BJ (cell line): ENCODE results near the gene PHACTR1. TPM values are rescaled to one million over a fixed set of nuclear protein-coding genes. Genes with fewer than 3 reads are reported as not detected.

Source experiments
- CTCF ChIA-PET: fragments of 350-600 bp; formaldehyde crosslinking; extraction: SDS; loops from one replicate; lab custom pipeline; 2021; ENCODE audit warnings: antibody characterized with exemption, inconsistent platforms; lab: Yijun Ruan, JAX
- POLR2A ChIA-PET: fragments of 300-600 bp; sonication (Branson Sonifier 250); formaldehyde crosslinking; extraction: SDS; loops from one replicate; lab custom pipeline; 2021; ENCODE audit warnings: antibody characterized with exemption; lab: Charles Lee
- DNase-seq: peaks from one replicate; pipeline ENCODE4 v3.0.0-alpha.2; 2011; ENCODE audit warnings: low read depth
- H3K27me3 ChIP-seq: 2 replicates; pipeline ENCODE4 v1.6.0; 2011; ENCODE audit warnings: low read length; ENCODE audit not compliant: control insufficient read depth, insufficient read depth
- H3K36me3 ChIP-seq: 2 replicates; pipeline ENCODE4 v1.5.1; 2011; ENCODE audit warnings: low read length; ENCODE audit not compliant: control insufficient read depth, insufficient read depth
- H3K4me3 ChIP-seq: 2 replicates; pipeline ENCODE4 v1.5.1; 2011; ENCODE audit warnings: low read depth, mild to moderate bottlenecking, control low read depth, low read length
- polyA plus RNA-seq: library from polyadenylated mRNA; depleted of rRNA; stranded (reverse); fragments of >200 nt; gene quantifications from 2 replicates; pipeline ENCODE4 v1.2.3, GENCODE V29; 2011
- TF ChIP-seq, protein P1 (sequence below): IDR thresholded peaks from 2 replicates; pipeline ENCODE4 v1.5.1; 2011; ENCODE audit warnings: low read depth, mild to moderate bottlenecking, control low read depth, inconsistent platforms, low read length, moderate library complexity; ENCODE audit not compliant: insufficient read depth

PHACTR1 gene
- polyA plus RNA-seq, 1 experiment = 0.40 TPM

DNA sequence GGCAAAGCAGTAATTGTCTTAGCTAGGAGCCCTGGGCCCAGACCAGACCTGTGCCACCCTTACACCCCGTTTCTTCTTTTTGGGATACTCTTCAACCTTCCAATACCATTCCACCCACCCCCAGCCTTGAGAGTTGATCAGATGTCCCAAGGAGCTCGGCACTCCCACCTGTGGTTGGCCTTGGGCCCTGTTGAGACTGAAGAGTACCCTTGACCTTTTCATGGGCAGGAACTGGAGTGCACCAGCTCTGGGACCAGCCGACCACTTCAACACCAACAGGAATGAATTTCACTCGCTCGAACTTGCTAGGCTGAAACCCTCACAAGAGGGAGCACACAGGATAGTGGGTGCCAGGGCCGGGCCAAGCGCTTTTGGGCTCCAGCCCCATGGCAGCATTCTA is 273.6 kb downstream of the PHACTR1 start:
- TF ChIP-seq, protein P1, sequence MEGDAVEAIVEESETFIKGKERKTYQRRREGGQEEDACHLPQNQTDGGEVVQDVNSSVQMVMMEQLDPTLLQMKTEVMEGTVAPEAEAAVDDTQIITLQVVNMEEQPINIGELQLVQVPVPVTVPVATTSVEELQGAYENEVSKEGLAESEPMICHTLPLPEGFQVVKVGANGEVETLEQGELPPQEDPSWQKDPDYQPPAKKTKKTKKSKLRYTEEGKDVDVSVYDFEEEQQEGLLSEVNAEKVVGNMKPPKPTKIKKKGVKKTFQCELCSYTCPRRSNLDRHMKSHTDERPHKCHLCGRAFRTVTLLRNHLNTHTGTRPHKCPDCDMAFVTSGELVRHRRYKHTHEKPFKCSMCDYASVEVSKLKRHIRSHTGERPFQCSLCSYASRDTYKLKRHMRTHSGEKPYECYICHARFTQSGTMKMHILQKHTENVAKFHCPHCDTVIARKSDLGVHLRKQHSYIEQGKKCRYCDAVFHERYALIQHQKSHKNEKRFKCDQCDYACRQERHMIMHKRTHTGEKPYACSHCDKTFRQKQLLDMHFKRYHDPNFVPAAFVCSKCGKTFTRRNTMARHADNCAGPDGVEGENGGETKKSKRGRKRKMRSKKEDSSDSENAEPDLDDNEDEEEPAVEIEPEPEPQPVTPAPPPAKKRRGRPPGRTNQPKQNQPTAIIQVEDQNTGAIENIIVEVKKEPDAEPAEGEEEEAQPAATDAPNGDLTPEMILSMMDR = no peak
- no peak for DNase-seq
- POLR2A ChIA-PET = no interaction called here
- H3K4me3 ChIP-seq = no peak overlapping the region
- CTCF ChIA-PET = interaction anchor here (0.5 to 1.4 kb wide), 3 partner anchors 21 to 255 kb away, joined by 3 to 4 read pairs (median 3); no protein-coding TSS in a partner anchor
- H3K36me3 ChIP-seq = no peaks in the 10 kb centered on the region
- no peaks in the 10 kb centered on the region for H3K27me3 ChIP-seq

DNA sequence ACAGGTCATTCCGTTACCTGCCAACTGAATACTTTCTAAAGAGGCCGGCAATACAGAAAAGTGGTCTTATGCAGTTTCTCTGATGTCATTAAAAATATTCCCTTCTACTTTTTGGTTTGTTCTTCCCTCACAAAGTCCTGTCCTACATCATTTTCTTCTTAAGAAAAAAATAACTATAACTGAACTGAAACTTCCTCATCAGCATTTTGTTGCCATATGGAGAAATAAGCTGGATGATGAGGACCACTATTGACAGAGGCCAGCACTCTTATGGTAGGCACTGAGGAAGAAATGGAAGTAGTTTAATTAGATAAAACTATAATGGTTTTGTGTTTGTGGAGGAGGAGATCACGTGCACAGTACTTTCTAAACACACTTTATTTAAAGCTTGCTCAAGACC is 274.9 kb downstream of the PHACTR1 start:
- POLR2A ChIA-PET = no interaction called here

DNA sequence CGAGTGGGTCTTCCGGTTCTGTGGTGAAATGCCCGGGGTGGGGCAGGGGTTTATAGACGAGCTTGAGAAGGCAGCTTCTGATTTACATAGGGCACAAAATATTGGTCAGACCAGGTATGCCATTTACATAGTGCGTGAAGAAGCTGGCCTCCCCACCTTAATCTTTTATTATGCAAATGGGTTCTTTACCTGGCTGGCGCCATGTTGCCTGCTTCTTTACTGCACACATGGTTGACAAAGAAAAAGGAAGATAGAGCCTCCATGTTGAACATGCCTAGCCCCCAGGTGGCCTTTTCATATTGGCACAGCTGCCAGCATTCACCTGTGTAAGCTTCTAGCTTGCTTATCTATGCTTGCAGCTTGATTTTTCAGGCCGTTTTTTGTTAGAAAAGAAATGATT is 276.2 kb downstream of the PHACTR1 start:
- POLR2A ChIA-PET = no interaction called here
- no peak for DNase-seq
- CTCF ChIA-PET = interaction anchor here (0.5 to 0.6 kb wide), 2 partner anchors 81 to 126 kb away, joined by 3 to 4 read pairs; no protein-coding TSS in a partner anchor

More for the DNA sequence above, 274.9 kb downstream of the PHACTR1 start:
- TF ChIP-seq, protein P1 = no peak
- no peak for DNase-seq
- no peaks in the 10 kb centered on the region for H3K36me3 ChIP-seq
- H3K27me3 ChIP-seq = no peaks in the 10 kb centered on the region
- CTCF ChIA-PET = interaction anchor here (1.0 kb wide), 1 partner anchor 33 kb away, joined by 3 read pairs; no protein-coding TSS in a partner anchor
- H3K4me3 ChIP-seq = no peak overlapping the region

DNA sequence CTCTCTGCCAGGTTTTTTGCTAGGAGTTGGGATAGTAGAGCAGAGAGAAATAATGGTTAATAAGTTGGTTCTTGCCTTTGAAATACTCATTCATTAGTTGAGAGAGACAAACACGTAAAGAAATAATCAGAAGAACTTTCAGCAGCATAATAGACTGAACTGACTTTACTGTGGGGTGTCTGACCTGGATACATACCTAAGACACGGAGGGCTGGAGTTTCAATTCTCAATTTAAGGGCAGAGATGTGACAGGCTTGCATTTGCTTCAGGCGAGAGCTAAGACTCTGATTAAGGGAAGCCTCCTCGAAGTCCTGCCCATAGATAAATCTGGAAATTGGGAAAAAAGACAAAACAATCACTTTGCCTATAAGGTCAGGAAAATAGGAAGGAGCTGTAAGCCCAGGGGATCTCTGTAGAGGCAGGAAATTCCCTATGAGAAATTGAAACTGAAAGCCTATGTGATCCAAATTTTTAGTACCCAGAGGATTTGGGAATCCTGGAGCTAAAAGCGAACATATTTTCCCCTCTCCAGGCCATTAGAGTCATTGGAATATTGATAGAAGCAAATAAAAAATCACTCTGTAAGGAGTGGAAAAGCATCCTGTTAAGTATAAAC is 276.8 kb downstream of the PHACTR1 start:
- CTCF ChIA-PET = interaction anchor here (0.5 to 0.6 kb wide), 2 partner anchors 82 to 125 kb away, joined by 3 to 4 read pairs; no protein-coding TSS in a partner anchor

More for the DNA sequence above, 276.2 kb downstream of the PHACTR1 start:
- TF ChIP-seq, protein P1 = no peak
- no peaks in the 10 kb centered on the region for H3K36me3 ChIP-seq
- no peaks in the 10 kb centered on the region for H3K27me3 ChIP-seq
- no peak overlapping the region for H3K4me3 ChIP-seq

DNA sequence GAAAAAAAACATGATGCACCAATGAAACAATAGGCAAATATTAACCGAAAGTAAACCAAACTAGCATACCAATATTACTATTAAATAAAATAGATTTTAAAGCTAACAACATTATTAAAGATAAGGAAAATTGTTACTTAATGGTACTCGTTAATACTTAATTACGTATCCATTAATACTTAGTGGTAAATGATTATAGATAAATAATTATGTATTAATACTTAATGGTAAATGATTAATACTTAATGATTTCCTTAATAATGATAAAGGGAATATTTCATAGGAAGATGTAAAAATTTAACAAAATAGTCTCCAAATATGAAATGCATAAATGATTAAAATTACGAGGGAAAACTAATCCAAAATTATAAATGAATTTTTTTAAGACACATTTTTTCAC is 278.9 kb downstream of the PHACTR1 start:
- Histone ChIP-seq H3K4me3 (no peak overlapping the region), H3K27me3 (no peaks in the 10 kb centered on the region), H3K36me3 (no peaks in the 10 kb centered on the region)
- POLR2A ChIA-PET = interaction anchor here (0.5 kb wide), 1 partner anchor 244 kb away, joined by 3 read pairs; no protein-coding TSS in a partner anchor
- no peak for DNase-seq
- TF ChIP-seq, protein P1 = no peak
- CTCF ChIA-PET = no interaction called here

More for the DNA sequence above, 276.8 kb downstream of the PHACTR1 start:
- Histone ChIP-seq H3K27me3 (no peaks in the 10 kb centered on the region), H3K36me3 (no peaks in the 10 kb centered on the region), H3K4me3 (no peak overlapping the region)
- DNase-seq = no peak
- TF ChIP-seq, protein P1 = no peak
- POLR2A ChIA-PET = no interaction called here
